ENCODE data around the gene FOXA1. TPM values are rescaled to one million over a fixed set of nuclear protein-coding genes. Genes with fewer than 3 reads are reported as not detected.

Gene FOXA1
- total and polyA plus RNA-seq, 2 of the 8 experiments (the other 6 are each of a cell fraction or from before 2014, with no cell fraction given): 0.08 to 0.20 TPM

DNA sequence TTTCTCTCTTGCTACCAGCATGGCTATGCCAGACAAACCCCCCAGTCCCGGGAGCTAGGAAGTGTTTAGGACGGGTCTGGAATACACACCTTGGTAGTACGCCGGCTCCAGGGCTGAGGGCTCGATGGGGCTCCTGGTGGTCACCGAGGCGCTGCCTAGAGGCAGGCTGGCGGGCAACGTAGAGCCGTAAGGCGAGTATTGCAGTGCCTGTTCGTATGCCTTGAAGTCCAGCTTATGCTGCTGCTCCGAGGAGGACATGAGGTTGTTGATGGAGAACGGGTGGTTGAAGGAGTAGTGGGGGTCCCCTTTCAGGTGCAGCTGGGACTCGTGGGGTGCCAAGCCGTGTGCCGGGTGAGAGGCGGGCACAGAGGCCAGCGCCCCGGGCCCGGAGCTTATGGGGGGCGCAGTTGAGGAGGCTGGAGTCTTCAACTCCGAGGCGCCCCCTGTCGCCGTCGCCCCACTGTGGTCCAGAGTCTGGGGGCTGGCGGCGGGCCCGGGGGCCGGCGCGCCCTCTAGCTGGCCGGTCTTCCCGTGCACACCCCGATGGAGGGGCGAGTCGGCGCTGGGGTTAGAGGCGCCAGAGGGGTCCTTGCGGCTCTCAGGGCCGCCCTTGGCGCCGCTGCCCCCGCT, 3.6 kb downstream of the FOXA1 start (continued):
- TF ChIP-seq, protein P1, sequence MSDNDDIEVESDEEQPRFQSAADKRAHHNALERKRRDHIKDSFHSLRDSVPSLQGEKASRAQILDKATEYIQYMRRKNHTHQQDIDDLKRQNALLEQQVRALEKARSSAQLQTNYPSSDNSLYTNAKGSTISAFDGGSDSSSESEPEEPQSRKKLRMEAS (IDR thresholded peaks at IDR 0.05): peak; percentile 7; the same call in 1 of the 2 replicates
- no peak for TF ChIP-seq KDM5A (IDR thresholded peaks at IDR 0.05; ENCODE audit: low read length)
- TF ChIP-seq, protein P2, sequence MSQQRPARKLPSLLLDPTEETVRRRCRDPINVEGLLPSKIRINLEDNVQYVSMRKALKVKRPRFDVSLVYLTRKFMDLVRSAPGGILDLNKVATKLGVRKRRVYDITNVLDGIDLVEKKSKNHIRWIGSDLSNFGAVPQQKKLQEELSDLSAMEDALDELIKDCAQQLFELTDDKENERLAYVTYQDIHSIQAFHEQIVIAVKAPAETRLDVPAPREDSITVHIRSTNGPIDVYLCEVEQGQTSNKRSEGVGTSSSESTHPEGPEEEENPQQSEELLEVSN (IDR thresholded peaks at IDR 0.05): peak; percentile 21
- TF ChIP-seq TEAD4 (IDR thresholded peaks at IDR 0.05; ENCODE audit: low read depth, low read length): no peak
- TF ChIP-seq, protein P3, sequence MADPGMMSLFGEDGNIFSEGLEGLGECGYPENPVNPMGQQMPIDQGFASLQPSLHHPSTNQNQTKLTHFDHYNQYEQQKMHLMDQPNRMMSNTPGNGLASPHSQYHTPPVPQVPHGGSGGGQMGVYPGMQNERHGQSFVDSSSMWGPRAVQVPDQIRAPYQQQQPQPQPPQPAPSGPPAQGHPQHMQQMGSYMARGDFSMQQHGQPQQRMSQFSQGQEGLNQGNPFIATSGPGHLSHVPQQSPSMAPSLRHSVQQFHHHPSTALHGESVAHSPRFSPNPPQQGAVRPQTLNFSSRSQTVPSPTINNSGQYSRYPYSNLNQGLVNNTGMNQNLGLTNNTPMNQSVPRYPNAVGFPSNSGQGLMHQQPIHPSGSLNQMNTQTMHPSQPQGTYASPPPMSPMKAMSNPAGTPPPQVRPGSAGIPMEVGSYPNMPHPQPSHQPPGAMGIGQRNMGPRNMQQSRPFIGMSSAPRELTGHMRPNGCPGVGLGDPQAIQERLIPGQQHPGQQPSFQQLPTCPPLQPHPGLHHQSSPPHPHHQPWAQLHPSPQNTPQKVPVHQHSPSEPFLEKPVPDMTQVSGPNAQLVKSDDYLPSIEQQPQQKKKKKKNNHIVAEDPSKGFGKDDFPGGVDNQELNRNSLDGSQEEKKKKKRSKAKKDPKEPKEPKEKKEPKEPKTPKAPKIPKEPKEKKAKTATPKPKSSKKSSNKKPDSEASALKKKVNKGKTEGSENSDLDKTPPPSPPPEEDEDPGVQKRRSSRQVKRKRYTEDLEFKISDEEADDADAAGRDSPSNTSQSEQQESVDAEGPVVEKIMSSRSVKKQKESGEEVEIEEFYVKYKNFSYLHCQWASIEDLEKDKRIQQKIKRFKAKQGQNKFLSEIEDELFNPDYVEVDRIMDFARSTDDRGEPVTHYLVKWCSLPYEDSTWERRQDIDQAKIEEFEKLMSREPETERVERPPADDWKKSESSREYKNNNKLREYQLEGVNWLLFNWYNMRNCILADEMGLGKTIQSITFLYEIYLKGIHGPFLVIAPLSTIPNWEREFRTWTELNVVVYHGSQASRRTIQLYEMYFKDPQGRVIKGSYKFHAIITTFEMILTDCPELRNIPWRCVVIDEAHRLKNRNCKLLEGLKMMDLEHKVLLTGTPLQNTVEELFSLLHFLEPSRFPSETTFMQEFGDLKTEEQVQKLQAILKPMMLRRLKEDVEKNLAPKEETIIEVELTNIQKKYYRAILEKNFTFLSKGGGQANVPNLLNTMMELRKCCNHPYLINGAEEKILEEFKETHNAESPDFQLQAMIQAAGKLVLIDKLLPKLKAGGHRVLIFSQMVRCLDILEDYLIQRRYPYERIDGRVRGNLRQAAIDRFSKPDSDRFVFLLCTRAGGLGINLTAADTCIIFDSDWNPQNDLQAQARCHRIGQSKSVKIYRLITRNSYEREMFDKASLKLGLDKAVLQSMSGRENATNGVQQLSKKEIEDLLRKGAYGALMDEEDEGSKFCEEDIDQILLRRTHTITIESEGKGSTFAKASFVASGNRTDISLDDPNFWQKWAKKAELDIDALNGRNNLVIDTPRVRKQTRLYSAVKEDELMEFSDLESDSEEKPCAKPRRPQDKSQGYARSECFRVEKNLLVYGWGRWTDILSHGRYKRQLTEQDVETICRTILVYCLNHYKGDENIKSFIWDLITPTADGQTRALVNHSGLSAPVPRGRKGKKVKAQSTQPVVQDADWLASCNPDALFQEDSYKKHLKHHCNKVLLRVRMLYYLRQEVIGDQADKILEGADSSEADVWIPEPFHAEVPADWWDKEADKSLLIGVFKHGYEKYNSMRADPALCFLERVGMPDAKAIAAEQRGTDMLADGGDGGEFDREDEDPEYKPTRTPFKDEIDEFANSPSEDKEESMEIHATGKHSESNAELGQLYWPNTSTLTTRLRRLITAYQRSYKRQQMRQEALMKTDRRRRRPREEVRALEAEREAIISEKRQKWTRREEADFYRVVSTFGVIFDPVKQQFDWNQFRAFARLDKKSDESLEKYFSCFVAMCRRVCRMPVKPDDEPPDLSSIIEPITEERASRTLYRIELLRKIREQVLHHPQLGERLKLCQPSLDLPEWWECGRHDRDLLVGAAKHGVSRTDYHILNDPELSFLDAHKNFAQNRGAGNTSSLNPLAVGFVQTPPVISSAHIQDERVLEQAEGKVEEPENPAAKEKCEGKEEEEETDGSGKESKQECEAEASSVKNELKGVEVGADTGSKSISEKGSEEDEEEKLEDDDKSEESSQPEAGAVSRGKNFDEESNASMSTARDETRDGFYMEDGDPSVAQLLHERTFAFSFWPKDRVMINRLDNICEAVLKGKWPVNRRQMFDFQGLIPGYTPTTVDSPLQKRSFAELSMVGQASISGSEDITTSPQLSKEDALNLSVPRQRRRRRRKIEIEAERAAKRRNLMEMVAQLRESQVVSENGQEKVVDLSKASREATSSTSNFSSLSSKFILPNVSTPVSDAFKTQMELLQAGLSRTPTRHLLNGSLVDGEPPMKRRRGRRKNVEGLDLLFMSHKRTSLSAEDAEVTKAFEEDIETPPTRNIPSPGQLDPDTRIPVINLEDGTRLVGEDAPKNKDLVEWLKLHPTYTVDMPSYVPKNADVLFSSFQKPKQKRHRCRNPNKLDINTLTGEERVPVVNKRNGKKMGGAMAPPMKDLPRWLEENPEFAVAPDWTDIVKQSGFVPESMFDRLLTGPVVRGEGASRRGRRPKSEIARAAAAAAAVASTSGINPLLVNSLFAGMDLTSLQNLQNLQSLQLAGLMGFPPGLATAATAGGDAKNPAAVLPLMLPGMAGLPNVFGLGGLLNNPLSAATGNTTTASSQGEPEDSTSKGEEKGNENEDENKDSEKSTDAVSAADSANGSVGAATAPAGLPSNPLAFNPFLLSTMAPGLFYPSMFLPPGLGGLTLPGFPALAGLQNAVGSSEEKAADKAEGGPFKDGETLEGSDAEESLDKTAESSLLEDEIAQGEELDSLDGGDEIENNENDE (IDR thresholded peaks at IDR 0.05; ENCODE audit: insufficient replicate concordance, low read length): peak; percentile 44
- TF ChIP-seq RNF2 (IDR thresholded peaks at IDR 0.05; ENCODE audit: borderline replicate concordance, low read depth, low read length, missing control alignments, poor library complexity, severe bottlenecking): peak; percentile 62
- TF ChIP-seq FOSL1 (IDR thresholded peaks at IDR 0.05; ENCODE audit: insufficient read depth, low read depth, low read length): no peak
- no peak for TF ChIP-seq CHD1 (IDR thresholded peaks at IDR 0.05; ENCODE audit: low read depth, low read length)
- peak; percentile 71 for TF ChIP-seq TAF7 (optimal IDR thresholded peaks at IDR 0.05; ENCODE audit: borderline replicate concordance, low read depth, low read length)
